GM19025 (cell line): Measurements from ENCODE around the gene SDCCAG8.

ENCODE experiments used
- ATAC-seq: cut with Tn5 transposase; IDR thresholded peaks from one replicate; pipeline ENCODE4 v1.9.1; 2021; ENCODE audit warnings: mild to moderate bottlenecking, low read depth, moderate library complexity; ENCODE audit not compliant: unreplicated experiment

Gene SDCCAG8

GRCh38 chr1:243475966-243476365 lies 220.1 kb downstream of the SDCCAG8 start:
- ATAC-seq = no peak

GRCh38 chr1:243477731-243478290 lies 222.0 kb downstream of the SDCCAG8 start:
- ATAC-seq = no peak

DNA sequence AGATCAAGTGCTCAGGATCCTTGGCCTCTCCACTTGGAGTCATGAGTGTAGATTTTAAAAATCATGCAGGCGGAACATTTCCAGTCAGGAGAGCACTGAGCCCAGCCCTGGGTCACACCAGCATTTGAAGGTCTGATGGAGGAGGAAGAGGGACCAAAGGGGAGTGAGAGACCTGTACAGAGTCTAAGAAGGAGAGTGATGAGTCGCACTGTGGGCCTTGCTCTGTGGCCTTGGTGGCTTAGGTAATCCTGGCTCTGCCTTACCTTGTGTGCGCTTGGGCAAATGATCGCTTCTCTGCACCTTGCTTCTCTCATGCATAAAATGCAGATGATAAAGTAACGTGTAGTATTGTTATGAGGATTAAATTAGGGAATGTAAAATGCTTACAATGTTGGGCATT lies 225.3 kb downstream of the SDCCAG8 start:
- no peak for ATAC-seq

GRCh38 chr1:243482141-243483022 lies 226.5 kb downstream of the SDCCAG8 start:
- no peak for ATAC-seq

- ATAC-seq = no peak
Measured at GRCh38 chr1:243483071-243483771, 227.4 kb downstream of the SDCCAG8 start.

GRCh38 chr1:243483952-243484351 lies 228.1 kb downstream of the SDCCAG8 start:
- ATAC-seq = no peak

DNA sequence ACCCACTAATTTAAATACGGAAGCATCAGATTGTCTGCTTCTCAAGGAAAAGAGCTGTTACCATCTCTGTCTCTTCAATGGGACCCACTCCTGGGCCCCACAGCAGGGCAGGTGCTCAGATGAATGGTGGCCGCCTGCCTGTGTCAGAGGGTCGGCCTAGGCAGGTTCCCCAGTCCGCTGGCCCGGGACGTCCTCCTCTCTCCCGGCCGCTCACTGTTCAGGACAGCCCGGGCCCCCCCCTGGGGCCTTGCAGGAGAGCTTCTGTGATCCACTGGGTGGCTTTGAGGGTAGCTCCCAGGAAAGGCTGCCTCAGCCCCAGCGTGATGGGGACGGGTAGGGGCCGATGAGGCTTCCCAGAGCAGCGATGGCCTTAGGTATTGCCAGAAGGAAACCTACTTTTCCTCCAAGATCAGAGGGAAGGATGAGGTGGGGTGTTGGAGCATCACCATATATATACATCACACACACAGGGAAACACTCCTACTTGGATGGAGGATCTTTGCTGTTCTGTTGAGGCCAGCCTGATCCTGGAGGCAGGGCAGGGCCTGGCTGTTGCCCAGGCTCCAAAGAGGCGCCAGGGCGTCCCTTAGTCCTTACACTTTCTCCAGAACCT lies 231.3 kb downstream of the SDCCAG8 start:
- ATAC-seq = no peak

DNA sequence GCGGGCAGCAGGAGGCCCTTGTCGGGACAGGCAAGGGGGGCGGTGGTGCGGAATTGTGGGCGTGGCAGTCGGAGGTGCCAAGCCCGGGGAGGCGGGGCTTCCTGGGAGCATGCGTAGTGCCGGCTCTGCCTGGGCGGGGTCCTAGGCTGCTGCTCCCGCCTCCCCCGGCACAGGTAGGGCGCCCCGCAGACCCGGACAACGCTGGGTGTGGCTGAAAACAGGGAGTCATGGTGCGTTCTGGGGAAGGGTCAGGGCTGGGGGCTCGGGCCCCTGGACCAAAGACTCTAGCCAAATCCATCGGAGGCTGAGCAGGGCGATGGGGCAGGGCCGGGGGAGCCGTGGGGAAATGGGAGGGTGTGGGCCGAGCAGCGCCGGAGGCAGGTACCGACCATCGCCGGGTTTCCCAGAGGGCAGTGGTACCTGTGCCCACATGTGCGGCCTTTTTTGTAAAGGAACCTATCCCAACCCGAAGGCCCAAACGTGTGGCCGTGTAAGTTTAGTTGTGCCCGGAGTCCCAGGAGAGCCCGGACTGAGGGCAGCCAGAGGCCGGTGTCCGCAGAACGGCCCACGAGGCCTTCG lies 231.9 kb downstream of the SDCCAG8 start:
- ATAC-seq = no peak

DNA sequence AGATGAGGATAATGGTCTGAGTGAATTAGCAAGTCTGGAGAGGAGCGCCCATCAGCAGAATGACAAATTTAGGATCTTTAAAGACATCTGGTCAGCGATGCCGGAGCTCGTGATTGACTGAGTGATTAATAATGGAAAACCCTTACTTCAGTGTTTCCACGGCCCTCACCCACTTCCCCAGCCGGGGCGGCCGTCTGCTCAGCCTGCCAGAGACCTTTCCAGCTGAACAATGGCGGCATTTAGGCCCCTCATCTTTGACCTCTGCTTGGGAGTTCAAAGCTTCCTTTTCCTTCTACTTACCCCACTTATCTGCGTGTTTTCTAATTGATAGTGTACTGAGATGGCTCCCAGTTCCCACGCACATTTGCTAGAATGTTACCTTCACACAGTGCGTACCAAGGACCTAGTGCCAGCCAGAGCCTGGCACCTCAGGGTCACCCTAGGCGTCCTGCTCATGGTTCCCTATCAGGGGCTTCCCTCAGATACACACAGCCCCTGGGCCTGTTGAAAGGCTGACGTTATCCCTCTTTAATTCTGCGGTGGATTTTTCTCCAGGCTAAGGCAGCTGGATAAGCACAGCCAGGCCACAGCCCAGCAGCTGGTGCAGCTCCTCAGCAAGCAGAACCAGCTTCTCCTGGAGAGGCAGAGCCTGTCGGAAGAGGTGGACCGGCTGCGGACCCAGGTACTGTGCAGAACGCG lies 232.8 kb downstream of the SDCCAG8 start:
- no peak for ATAC-seq

GRCh38 chr1:243489158-243489527 lies 233.3 kb downstream of the SDCCAG8 start:
- no peak for ATAC-seq

DNA sequence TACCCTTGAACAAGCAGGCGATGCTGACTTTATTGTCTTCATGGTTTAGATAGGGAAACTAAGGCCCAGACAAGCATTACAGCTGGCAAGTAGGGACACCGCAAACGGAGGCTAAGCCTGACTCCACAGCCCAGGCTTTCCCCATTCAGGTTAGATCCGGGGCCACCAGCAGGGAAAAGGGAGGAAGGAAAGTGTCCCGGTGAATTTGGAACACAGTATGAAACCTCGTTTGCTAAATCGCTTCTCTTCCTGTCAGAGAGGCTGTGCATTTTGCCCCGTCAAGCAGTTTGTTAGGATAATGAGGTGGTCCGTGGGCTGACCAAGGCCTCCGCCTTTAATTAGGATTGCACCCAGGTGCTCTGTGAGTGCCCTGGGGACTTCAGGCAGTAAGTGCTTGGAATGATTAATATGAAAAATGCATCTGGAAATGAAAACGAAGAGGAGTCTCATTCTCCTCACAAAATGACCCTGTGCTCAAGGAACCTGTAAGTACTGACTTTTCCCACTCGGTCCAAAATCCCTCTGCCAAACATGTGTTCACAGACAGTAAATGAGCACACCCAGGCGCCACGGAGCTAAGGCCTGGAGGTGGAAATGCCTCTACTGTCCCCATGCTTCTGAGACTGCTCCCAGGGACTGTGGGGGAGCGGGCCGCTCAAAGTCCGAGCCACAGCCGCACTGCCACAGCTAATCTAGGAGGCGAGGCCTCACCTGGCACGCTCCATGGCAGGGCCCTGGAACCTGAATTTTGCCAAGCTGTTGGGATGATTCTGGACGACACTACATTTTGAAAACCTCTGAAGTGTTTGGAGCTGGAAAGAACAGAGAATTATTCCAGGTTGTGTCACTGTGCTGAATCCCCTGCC lies 234.1 kb downstream of the SDCCAG8 start:
- ATAC-seq = no peak

- no peak for ATAC-seq
Measured at GRCh38 chr1:243490748-243491686, 235.2 kb downstream of the SDCCAG8 start.

DNA sequence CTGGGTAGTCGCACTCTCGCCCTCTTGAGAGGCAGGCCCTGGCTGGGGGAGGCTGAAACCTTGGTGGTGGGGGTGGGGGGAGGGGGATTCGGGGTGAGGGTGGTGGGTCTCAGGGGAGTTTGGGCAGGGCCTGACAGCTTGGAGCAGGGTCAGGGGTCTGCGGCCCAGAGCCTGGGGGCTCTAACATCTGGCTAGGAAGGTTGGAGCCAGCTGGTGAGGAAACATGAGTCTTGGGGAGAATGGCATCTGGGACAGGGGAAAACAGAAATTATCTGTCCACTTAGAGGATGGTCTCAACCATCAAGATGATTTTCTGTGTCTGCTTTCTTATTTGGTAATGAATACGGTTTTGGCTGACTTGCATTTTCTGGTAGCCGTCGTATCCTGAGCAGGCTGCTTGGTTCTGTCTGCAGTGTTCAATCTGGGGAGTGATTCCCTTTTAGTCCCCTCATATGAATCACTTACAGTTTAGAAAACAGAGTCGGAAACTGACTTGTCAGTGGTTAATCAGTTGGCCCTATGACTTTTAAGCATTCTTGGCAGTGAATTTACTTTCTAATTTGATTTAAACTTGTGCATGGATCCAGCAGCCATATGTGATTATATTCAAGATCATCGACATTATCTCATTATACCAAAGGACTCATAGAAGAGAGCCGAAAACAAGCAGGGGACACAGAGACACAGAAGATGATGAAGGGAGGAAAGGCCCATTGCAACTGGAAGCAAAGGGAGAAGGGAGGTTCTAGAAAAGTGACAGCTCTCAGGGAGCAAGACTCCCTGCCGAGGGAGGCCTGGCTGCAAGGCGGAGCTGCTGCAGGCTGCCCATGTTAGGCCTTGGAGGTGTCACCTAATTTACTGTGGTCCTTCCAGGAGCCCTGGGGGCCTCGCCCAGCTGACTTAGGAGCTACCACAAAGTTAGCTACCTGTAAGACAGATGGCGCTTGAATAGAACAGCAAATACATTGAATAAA lies 237.6 kb downstream of the SDCCAG8 start:
- ATAC-seq = no peak

DNA sequence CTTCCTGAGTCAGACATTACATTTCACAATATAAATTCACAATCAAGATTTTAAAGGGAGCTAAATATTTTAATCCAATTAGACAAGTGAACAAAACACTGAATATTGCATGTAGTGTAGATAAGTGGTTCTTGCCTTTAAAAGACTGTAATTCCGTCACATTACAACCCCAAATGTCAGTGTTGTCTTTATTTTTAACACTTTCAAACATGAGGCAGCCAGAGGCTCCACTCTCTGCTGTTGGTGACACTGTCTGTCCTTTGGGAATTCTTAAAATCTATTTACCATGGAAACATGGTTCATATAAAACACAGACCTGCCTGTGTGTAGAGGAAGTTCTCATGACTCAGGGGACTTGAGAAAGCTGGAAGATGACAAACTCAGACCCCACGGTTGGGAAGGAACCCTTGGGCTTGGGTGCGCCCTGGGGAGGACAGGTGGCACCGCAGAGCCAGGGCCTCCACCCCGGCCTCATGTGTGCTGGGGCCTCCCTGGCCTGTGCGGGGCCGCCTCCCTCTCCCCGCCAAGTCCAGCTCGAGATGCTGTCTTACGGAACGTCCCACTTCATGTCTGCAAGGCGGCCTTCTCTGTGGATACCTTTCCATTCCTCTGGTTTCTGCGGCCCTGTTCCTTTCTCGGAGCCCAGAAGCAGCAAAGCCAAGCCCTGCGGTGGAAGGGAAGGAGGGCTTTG lies 239.0 kb downstream of the SDCCAG8 start:
- no peak for ATAC-seq

- no peak for ATAC-seq
Measured at GRCh38 chr1:243495442-243496186, 239.8 kb downstream of the SDCCAG8 start.

DNA sequence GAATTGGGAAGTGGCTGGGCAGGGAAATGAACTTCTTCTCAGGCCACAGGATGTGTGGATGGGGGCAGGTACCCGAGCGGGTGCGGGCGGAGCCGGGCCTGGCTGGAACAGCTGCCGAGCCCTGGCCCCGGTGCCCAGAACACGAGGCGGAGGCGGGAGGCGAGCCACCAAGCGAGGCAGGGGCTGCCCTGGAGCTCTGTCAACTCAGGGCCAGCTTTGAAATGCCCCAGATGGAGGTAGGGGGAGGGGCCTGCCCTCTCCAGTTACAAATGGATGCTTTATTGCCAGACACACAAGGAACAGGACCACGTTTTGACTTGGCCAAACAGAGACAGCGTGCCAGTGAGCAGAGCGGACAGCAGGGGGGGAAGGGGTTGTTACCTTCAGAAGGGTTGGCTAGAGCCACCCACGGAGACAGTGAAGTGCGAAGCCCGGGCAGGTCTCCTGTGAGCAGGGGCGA lies 240.4 kb downstream of the SDCCAG8 start:
- ATAC-seq = no peak
